Stimulated activated CD4-positive, alpha-beta T cell treated with anti-CD3 and anti-CD28 coated beads, Interleukin-1b, Interleukin-23, amount 100 ng/mL, for 24 hours (primary cell): ENCODE measurements around the gene SNRNP25.

Experiments used
- DNase-seq, 4 experiments: peaks; one replicate each; pipeline ENCODE4 v3.0.0-alpha.2; 2020; ENCODE audit warnings: low read depth in 4 of 4, low spot score in 1 of 4

SNRNP25 gene

DNA sequence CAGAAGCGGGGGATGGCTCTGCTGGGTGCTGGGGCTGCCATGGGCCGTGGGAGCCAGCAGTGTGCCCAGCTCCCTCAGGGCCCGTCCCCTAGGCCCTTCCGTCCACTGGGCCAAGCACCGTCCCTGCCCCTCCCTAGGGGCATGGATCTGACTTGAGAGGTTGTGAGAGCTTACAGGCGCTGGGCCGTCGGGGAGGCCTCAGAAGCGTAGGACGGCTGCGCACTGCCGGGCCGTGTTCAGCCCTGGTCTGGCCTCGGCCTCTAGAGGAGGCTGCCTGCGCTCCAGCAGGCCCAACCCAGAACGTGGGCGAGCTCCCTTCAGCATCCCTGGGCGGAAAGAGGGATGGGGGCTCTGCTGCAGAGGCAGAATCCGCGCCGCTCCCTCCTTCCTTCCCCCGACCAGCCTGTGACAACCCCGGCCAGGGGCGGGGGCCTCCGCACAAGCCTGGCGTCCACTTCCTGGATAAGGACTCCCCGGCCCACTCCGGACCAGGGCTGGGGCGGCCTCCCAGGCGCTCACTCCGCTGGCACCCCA is 23.7 kb downstream of the SNRNP25 start:
- DNase-seq, result peak in 1 of 4 experiments; percentile 31

DNA sequence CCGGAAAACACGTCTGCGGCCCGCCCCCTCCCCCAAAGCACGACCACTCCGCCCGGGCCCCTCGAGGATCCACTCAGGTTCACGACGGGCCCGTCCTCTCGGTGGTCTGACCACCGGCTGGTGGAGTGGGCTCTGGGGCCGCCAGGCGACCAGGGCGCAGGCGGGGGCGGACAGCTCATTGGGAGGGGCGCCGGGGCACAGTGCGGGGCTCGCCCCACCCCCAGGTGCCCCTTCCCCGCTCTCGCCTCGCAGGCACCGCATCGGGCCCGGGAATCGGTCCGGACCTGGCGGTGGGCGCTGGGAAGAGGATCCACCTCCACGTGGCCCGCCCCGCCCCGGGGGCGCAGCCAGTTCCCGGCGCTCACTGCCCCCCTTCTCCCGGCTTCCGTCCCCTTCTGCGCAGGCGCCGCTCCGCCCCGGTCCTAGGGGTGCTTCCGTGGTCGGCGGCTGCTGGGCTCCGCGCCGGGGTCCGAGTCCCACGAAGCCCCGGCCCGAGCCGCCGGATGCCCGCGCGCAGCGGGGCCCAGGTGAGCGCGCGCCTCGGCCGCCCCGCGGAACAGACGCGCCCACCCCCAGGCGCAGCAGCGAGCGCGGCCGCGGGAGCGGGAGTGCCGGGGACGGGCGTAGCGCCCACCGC is 24.3 kb downstream of the SNRNP25 start, which contains the start of gene MPG:
Gene MPG (plus strand): TSS at position 419 of the 637 bp plus-strand sequence. CDS start 85 bp downstream, at position 504.
- peak; percentile 49 to 81 (median 76) for DNase-seq

DNA sequence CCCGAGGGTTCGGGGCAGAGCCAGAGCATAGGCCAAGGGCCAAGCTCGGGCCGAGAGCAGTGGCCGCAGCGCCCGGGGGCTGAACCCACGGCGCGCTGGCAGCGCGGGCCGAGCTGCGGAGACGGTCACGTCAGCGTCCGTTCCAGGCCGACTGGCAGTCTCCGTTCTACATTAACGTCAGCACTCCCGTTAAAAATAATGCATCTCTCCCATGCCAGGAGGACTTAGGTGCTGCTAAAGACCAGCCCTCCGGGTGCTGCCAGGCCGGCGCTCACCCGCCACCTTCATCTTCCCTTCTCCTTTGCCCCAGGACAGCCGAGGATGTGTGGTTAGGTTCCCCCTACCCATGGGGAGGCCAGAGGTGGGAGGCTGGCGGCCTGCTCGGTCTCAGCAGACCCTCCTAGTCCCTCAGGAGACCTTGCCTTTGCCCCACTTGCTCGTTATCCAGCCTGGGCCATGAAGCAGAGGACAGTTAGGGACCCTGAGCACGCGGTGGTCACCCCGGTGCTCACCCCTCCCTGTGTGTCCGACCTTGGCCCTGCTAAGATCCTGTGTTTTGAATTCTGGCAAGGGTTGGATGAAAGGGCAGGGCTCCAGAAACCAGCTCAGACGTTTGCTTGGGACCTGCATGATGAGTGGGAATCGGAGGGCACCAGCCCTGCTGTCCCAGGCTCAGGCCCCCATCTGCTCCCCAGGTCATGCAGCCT is 25.0 kb downstream of the SNRNP25 start:
- DNase-seq, result no peak

DNA sequence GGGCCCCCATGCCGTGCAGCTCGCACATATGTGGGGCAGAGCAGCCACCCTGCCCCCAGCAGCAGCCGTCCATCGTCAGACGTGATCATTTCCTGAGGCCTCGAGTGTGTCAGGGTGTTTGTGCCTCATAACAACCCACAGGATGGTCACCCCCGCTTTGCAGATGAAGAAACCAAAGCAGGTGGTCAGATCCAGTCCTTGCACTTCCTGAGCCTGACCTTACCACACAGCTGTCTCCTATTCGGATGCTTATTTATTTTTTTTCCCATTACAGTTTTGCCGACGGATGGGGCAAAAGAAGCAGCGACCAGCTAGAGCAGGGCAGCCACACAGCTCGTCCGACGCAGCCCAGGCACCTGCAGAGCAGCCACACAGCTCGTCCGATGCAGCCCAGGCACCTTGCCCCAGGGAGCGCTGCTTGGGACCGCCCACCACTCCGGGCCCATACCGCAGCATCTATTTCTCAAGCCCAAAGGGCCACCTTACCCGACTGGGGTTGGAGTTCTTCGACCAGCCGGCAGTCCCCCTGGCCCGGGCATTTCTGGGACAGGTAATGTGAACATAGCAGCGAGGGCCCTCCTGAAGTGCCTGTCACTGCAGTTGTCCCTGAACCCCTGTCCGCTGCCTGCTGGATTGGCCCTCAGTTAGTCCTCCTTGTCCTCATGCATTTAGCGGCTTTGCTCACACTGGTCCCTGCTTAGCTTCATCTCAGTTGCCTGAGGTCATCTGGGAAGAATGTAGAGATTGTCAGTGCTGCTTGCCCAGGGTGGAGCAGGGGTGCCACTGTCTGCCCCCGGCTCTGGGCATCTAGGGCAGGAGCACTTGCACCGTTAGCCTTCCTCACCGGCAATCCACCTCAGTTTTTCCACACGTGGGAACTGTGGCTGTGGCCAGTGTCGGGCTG is 25.8 kb downstream of the SNRNP25 start:
- DNase-seq, result no peak

- DNase-seq, result no peak
These were observed 29.5 kb downstream of the SNRNP25 start for GRCh38 chr16:83060-83603.

- DNase-seq, result no peak
These were observed 30.4 kb downstream of the SNRNP25 start for GRCh38 chr16:83781-84615.

GRCh38 chr16:84718-85406 is 31.2 kb downstream of the SNRNP25 start:
- peak in 3 of 4 experiments; percentile 9 to 54 (median 35) for DNase-seq

- DNase-seq, result no peak
These were observed 31.8 kb downstream of the SNRNP25 start for GRCh38 chr16:85407-85782.

DNA sequence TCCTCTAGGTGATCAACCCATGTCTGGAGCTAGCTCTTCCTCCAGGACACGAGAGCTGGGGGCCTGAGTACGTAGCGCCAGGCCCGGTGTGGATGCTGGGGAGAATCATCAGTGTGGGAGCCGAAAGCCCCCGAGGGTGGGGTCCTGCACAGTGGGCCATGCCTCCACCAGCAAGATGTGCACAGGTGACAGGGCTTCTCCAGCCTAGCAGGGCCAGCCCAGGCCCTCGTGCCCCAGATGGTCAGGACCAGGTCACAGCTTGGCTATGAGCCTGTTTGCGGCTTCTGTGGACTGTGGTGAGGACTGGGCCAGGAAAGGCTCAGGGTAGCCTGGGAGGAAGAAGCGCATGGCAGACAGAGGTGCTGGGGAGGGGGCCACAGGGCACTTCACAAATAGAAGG is 32.2 kb downstream of the SNRNP25 start:
- DNase-seq, result no peak

GRCh38 chr16:86483-86952 is 32.9 kb downstream of the SNRNP25 start:
- DNase-seq, result no peak

GRCh38 chr16:88613-89012 is 35.0 kb downstream of the SNRNP25 start:
- no peak for DNase-seq

DNA sequence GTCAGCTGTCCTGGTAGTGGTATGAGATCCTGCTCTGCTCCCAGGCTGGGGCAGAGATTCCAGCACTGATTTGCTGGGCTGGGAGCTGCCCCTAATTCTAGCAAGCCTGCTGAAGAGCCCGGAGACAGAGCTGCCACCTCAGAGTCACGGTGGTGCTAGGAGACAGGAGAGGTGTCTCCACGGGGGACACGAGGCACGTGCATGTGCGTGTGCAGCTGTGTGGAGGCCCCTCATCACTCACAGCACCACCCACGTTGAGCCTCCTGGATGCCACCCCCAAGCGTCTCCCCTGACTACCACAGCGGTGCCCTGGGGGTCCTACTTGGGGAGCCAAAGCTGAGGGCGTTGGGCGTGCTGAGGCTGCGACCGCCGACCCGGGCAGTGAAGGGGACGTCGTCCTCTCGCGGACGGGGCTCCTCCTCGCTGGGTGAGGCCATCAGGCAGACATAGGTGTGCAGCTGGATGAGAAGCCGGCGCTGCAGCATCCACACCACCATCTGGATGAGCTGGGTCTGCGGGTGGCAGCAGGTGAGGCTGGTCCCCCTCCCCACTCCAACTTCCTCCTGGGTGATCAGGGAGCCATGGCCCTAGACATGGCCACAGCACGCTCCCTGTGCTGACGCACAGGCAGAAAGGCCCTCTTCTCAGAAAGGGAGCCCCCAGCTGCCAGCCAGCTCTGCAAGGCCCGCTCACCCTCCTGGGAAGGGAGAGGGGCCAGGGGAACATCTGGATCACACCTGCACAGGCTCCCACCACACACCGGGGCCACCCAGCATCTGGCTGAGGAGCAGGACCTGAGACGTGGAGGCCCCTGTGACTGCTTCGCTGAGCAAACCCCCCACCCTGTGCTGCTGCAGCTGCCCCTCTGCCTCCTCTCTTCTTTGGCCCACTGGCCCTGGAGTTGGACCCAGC is 36.0 kb downstream of the SNRNP25 start:
- no peak for DNase-seq

GRCh38 chr16:91484-91883 is 37.9 kb downstream of the SNRNP25 start:
- no peak for DNase-seq

GRCh38 chr16:92431-93339 is 39.1 kb downstream of the SNRNP25 start:
- DNase-seq, result no peak

GRCh38 chr16:94918-95265 is 41.3 kb downstream of the SNRNP25 start:
- DNase-seq, result no peak

DNA sequence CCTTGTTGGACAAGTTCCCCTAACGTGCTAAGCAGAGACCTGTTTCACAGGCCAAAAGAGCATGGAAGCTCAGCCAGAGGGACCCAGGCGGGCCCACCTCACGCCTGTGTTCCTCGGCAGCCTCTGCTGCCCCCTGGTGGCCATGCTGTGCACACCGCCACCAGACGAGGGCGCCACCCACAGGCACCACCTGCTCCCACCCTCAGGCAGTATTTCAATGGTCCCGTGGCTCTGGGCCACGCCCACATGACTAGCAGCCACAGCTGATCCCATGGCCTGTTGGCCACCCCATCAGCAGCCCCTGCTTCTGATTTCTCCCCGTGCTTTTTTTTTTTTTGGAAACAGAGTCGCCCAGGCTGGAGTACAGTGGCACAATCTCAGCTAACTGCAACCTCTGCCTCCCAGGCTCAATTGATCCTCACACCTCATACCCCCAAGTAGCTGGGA is 43.3 kb downstream of the SNRNP25 start:
- peak; percentile 71 to 82 (median 77) for DNase-seq

- no peak for DNase-seq
These were observed 44.2 kb downstream of the SNRNP25 start for GRCh38 chr16:97822-98221.
